ENCODE data around the gene AGPAT3.

AGPAT3 gene

DNA sequence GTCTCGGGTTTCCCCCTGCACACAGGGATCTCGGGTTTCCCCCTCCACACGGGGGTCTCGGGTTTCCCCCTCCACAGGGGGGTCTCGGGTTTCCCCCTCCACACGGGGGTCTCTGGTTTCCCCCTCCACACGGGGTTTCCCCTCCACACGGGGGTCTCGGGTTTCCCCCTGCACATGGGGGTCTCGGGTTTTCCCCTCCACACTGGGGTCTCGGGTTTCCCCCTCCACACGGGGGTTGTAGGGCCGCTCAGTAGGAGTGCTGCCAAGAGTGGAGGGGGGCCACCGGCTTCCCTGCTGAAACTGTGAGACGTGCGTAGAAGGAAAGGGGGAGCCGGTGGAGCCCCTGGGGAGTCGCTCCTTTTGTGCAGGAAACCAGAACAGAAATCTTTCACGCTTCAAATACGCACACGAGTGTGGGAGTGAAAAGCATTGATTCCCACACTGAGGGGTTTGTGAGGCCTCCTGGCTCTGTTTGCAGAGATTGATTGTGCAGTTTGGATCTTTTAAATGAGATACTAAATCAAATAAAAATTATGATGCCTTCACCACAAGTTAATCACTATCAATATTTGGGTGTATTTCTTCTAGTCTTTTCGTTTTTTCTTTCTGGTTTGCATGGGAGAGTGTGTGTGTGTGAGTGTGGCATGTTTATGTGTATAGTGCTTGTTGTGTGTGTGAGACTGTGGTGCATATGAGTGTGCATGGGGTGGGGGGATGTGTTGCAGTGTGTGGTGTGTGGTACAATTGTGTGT, 92.8 kb downstream of the AGPAT3 start:
- no peak for DNase-seq (ENCODE audit: low read depth)

DNA sequence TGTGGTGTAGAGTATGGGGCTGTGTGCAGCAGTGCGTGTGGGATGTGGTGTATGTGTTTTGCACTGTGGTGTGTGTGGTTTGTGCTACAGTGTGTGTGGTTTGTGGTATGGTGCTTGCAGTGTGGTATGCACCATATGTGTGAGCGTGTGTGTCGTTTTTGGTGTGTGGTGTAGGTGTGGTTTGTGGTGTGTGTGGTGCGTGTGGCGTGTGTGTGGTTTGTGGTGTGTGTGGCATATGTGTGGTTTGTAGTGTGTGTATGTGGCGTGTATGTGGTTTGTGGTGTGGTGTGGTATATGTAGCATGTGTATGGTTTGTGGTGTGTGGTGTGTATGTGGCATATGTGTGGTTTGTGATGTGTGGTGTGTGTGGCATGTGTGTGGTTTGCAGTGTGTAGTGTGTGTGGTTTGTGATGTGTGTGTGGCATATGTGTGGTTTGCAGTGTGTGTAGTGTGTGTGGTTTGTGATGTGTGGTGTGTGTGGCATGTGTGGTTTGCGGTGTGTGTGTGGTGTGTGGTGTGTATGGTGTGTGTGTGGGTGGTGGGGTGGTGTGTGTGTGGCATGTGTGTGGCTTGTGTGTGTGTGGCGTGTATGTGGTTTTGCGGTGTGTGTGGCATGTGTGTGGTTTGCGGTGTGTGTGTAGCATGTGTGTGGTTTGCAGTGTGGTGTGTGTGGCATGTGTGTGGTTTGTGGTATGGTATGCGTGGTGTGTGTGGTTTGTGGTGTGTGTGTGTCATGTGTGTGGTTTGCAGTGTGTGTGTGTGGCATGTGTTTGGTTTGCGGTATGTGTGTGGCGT, 93.5 kb downstream of the AGPAT3 start:
- no peak for DNase-seq (ENCODE audit: low read depth)

DNA sequence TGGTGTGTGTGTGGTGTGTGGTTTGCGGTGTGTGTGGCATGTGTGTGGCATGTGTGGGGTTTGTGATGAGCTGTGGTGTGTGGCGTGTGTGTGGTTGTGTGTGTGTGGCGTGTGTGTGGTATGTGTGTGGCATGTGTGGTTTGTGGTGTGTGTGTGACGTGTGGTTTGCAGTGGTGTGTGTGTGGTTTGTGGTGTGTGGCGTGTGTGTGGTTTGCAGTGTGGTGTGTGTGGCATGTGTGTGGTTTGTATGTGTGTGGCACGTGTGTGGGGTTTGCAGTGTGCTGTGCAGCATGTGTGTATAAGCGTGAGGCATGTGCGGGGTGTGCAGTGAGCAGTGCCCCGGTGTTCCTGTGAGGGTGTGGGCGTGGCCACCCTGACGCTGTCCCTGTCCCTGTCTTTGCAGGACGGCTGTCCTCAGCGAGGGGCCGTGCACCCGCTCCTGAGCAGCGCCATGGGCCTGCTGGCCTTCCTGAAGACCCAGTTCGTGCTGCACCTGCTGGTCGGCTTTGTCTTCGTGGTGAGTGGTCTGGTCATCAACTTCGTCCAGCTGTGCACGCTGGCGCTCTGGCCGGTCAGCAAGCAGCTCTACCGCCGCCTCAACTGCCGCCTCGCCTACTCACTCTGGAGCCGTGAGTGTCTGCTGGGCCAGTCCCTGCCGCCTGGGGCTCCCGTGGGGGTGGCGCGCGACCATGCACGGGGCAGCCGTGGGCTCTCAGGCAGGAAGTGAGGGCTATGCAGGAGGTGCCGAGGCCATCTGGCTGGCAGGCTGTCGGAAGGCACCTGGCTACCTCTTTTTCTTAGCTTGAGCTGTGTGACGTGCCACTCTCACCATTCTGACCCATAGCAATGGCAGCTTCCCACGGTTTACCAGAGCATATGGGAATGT, 94.5 kb downstream of the AGPAT3 start:
- DNase-seq (ENCODE audit: low read depth): no peak

DNA sequence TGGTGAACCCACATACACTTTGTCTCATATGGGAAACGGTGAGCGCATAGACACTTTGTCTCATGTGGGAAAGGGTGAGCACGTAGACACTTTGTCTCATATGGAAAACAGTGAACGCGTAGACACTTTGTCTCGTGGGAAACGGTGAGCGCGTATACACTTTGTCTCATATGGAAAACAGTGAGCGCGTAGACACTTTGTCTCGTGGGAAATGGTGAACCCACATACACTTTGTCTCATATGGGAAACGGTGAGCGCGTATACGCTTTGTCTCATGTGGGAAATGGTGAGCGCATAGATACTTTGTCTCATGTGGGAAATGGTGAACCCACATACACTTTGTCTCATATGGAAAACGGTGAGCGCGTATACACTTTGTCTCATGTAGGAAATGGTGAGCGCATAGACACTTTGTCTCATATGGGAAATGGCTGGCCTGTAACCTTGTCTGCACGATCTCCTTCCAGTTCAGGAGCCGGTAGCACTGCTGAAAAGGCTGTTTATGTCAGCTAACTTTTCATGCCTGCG, 96.4 kb downstream of the AGPAT3 start:
- DNase-seq (ENCODE audit: low read depth): no peak

DNA sequence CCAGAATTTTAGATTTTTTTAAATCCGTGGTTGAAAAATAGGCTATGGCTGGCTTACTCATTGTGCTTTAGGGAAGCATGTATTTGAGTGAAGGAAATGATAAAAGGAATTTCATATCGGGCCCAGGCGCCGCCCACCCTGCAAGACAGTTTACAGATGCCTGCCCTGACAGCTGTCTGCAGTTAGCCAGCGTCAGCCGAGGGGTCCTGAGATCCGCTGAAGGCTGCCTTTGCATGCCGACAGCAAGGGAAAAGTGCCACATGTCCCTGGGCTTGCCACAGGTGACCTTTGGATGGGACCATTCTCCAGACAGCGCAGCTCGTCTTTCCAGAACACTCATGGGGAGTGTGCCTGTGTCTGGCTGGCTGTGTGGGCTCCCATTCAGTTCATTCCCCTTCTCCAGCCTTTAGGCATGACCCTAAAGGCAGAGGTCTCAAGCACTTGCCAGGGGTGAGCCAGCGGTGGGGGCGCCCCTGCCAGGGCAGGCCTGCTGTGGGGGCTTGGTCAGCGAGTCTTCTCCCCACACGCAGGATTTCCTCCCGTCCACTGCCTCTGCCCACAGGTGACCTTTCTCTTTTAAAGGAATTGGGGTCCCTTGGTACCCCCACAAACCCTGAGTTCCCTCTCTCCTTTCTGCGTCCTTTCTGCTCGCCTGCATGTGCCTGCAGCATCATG, 101.0 kb downstream of the AGPAT3 start:
- DNase-seq (ENCODE audit: low read depth): no peak

DNA sequence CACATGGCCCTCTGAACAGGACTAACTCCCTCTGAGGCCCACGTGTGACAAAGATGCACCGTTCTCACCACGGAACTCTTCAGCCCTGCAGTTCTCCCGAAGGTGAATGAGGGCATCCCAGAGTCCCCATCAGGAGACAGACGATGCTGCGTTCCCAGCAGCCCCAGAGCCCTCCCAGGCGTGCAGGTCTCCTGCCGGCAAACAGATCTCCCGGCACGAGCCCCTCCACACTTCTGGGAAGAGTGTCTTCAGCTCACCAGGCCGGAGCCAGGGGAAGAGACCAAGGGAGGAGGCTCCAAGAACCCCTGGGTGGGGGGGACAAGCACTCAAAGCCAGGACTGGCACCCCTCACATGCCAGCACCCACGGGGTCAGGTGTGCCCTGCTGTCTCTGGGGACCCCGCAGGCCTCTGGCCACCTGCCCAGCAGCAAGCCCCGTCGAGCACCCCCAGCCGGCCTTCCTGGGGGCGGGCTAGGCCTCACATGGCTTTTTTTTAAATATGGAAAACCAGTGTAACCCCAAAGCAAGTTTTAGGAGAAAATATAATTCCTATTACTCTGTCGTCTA, 102.0 kb downstream of the AGPAT3 start:
- no peak for DNase-seq (ENCODE audit: low read depth)

DNA sequence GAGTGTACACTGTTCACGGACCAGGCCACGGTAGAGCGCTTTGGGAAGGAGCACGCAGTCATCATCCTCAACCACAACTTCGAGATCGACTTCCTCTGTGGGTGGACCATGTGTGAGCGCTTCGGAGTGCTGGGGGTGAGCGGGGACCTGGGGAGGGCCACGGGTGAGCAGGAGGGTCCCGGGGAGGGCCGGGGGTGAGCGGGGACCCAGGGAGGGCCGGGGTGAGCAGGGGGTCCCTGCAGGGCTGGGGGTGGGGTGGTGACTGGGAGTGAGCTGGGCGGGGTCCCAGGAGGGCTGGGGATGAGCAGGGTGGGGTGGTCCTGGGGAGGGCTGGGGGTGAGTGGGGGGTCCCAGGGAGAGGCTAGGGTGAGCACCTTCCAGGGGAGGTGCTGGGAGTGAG, 103.0 kb downstream of the AGPAT3 start:
- DNase-seq (ENCODE audit: low read depth): no peak

DNA sequence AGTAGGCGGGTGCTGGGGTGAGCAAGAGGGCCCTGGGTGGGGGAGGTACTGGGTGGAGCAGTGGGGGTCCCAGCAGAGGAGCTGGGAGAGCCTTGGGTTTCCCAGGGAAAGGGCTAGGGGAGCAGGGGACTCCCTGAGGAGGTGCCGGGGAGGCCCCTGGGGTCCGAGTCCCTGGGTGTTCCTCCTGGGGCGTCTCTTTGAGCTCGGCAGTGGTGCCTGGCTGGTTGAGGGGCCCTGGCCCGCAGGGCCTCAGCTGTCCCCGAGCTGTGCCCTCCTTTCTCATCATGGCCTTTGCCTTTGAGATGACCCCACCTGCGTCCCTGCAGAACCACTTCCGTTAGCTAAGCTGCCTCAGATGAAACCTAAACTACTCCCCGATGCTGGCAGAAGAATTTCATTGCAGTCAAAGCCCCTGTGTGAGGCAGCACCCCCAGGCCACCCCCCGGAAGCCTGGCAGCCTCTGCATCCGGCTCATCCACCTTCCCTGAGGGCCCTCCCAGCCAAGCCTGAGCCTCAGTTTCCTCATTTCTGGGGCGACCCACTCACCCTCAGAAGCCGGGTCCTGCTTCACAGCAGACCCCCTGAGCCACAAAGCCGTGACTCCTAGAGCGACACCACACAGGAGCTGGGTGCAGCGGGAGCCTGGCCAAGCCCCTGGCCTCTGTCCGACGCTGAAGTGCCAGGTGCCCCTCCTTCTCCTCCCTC, 103.5 kb downstream of the AGPAT3 start:
- no peak for DNase-seq (ENCODE audit: low read depth)

DNA sequence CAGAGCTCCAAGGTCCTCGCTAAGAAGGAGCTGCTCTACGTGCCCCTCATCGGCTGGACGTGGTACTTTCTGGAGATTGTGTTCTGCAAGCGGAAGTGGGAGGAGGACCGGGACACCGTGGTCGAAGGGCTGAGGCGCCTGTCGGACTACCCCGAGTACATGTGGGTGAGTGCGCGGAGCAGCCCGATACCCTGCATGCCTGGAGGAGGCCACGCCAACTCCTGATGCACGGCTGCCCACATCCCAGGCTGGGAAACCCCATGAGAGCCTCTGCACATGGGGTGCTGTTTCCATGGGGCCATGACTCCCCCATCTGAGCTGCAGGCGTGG, 104.1 kb downstream of the AGPAT3 start:
- DNase-seq (ENCODE audit: low read depth): no peak

DNA sequence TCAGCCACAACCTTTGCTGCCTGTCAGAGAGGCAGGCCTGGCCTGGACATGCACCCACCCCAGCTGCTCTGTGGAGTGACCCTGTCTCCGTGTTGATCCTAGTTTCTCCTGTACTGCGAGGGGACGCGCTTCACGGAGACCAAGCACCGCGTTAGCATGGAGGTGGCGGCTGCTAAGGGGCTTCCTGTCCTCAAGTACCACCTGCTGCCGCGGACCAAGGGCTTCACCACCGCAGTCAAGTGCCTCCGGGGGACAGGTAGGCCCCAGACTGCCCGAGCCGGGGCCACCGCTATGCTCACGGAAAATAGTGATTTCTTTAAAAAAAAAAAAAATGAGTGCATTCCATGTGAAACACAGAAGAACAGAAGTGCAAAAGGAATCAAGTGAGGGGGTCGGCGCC, 105.5 kb downstream of the AGPAT3 start:
- DNase-seq (ENCODE audit: low read depth): no peak

DNA sequence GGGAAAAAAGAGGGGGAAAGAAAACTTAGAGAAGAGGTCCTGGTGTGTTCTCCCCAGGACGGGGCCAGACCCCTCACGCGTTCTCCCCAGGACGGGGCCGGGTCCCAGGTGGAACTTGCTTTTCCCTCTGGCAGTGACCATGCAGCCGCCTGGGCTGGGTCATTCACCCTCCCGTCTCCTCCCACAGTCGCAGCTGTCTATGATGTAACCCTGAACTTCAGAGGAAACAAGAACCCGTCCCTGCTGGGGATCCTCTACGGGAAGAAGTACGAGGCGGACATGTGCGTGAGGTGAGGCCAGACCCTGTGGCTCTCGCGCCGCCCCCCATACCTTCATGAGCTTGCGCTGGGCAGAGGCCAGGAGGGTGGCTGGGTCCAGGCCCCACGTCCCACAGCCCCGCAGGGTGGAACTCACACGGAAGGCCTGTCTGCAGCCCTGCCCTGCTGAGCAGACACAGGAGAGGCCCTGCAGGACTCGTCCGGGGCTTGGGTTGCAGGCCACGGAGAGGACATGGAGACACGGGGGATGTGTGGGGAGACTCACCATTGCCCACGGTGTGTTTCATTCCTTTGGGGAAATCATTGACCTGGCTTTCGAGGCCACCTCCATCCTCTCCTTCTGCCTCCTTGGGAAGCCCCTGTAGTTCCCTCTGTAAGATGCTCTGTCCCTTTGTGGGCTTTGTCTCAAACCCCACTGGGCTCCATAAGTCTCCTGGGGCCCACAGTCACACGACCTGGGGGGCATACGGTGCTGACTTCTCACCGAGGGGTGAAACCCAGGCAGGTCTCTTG, 106.4 kb downstream of the AGPAT3 start:
- DNase-seq (ENCODE audit: low read depth): no peak

DNA sequence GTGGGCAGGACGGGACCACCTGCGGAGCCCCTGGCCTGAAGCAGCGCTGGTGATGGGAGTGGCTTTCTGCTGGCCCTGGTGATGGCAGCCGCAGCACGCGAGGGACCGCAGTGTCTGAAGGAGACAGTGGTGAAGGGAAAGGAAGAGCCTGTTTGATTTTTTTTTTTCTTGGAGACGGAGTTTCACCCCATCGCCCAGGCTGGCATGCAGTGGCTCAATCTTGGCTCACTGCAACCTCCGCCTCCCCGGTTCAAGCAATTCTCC, 106.9 kb downstream of the AGPAT3 start:
- no peak for DNase-seq (ENCODE audit: low read depth)

DNA sequence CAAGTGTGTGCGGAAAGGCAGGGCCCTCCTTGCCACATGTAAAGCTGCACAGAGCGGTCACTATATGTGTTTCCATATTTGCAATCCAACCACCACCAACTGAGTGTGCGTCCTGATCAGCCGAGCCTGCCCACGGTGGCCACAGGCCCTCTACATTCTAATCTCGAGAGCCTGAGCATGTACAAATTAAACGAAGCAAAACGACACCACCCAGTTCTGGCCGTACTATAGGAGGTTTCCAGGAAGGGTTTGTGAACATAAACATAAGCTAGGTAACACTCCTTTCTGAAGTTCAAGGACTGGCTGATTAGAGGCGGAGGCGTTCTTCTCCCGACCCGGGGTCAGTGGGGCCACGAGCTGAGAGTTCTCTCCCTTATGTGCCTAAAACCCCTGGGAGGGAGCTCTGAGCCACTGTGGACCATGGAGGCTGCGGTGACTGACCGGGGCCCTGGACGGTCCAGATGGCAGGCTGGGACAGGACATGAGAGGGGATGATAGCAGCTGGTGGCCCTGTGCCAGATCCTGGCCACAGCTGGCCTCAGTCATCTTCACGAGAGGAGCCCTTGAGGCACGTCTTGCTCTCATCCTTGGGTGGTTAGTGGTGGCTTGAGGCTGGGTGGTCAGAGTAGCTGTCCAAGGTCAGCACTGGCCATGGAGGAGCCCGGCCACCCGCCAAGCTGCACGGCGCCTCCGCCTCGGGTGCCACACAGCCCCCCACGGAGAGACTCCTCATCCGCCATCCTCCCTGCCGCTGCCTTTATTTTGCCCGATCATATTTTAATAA, 108.0 kb downstream of the AGPAT3 start:
- DNase-seq (ENCODE audit: low read depth): no peak

DNA sequence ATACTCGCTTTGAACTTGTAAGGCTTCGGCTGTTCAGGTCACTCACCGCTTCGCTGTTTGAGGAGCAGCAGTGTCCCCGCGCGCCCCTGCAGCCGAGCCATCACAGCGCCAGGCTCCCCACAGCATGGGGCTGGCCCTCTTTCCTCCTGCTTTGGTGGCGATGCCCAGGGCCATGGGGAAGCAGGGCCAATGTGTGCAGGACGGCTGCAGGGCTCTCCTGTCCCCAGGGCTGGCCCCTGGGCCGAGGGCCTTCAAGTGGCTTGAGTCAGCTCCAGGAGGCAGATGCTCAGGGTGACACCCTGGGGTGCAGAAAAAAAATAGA, 108.6 kb downstream of the AGPAT3 start:
- no peak for DNase-seq (ENCODE audit: low read depth)

DNA sequence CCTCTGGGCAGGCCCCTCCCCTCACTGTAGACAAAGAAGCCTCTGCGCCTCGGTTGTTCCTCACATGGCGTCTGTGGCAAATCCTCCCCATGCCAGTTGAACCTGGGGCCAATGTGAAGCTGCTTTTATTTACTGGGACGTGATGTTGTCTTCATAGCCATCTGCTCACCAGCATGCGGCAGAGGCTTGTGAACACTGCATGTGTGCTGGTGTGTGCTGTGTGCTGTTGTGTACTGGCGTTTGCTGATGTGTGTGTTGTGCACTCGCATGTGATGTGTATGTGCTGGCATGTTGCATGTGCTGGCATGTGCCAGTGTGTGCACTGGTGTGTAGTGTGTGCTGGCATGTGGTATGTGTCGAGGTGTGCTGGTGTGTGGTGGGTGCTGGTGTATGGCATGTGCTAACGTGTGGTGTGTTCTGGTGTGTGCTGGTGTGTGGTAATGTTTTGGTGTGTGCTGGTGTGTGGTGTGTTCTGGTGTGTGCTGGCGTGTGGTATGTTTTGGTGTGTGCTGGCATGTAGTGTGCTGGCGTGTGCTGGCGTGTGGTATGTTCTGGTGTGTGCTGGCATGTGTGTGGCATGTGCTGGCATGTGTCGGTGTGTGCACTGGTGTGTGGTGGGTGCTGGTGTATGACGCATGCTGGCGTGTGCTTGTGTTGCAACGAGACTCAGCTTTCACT, 109.9 kb downstream of the AGPAT3 start:
- no peak for DNase-seq (ENCODE audit: low read depth)

DNA sequence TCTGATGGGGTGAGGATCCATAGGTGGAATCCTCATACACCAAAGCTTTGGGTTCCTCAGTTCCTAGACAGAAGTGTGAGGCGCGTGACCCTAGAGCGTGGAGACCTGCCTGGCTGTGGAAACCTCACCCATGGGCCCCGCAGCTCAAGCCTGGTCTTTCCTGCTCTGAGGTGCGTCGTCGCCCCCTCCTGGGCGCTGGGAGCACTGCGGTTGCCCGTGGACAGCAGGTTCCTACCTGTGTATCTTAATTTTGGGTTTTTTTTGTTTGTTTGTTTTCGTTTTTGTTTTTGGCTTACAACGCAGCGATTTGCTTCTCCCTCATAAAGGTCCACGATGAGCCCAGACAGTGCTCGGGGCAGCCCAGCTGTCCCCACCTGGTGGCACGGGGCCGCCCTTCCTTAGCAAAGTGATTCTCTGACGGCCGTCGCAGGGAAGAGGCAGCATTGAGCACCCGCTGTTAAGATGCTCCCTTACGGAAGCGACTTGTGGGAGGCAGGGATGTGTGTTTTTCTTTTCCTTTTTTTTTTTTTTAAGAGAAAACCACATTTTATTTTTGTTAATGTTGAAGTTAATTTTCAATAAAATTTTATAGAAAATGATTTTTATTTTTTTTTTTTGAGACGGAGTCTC, 110.6 kb downstream of the AGPAT3 start:
- DNase-seq (ENCODE audit: low read depth): peak; percentile 62

DNA sequence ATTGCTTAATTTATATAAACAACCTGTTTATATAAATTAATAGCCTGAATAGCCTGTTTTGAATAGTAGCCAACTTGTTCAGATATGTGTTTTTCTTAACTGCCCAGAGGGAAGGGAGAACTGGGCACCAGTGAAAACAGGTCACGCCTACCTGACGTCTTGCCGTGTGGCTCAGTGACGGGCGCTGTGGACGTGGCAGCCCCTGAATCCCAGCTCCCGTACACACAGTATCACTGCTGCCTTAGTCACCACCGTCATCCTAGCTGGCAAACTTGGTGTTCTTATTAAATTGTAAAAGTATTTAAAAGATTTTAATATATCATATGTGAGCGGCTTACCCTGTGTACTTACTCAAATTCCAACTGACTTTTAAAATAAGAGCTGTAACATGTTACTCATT, 111.6 kb downstream of the AGPAT3 start:
- DNase-seq (ENCODE audit: low read depth): no peak

DNA sequence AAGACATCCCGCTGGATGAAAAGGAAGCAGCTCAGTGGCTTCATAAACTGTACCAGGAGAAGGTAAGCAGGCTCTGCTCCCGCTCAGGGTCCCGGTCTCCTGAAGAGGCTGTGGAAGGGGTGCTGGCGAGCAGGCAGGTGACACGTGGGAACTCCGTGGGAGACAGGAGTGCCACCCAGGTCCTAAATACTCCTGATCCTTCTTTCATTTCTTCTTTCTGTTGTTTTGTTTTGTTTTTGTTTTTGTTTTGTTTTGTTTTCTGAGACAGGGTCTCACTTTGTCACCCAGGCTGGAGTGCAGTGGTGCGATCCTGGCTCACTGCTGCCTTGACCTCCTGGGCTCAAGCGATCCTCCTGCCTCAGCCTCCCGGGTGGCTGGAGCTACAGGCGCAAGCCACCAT, 113.0 kb downstream of the AGPAT3 start:
- no peak for DNase-seq (ENCODE audit: low read depth)

DNA sequence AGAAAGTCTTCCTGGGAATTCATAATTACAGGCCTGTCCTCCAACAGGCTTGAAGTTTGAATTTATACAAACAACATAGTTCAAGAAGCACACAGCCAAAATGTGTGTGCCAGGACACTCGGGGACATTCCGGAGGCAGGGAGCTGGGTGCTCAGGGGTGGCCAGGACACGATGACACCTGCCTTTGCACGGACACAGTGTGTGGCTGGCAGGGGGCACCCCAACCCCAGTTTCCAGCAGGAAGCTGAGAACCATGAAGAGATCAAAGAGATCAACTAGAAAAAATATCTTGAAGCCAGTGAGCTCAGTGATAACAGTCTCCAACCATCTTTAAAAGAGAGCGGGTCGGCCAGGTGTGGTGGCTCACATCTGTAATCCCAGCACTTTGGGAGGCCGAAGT, 114.6 kb downstream of the AGPAT3 start:
- DNase-seq (ENCODE audit: low read depth): no peak

Data from stimulated activated CD8-positive, alpha-beta memory T cell treated with anti-CD3 and anti-CD28 coated beads, Interleukin-7, amount 100 ng/mL, for 24 hours (primary cell).